ENCODE measurements around the gene ANKRD11.
"Not testable (repeated sequence)": the region's sequence is repeated elsewhere in the genome, so short reads cannot be mapped to it uniquely, and the experiment has no call there.

Gene ANKRD11

GRCh38 chr16:89311636-89312035 is 178.7 kb downstream of the ANKRD11 start:
- no peak for DNase-seq

- DNase-seq = no peak
Observed at GRCh38 chr16:89309438-89310122, 180.8 kb downstream of the ANKRD11 start.

- peak in 1 of 2 donors; percentile 36 for DNase-seq
Observed at GRCh38 chr16:89308391-89309333, 181.7 kb downstream of the ANKRD11 start.

GRCh38 chr16:89307421-89307805 is 182.9 kb downstream of the ANKRD11 start:
- DNase-seq = no peak

GRCh38 chr16:89306457-89307420 is 183.6 kb downstream of the ANKRD11 start:
- not testable (repeated sequence) for DNase-seq

GRCh38 chr16:89304941-89305705 is 185.2 kb downstream of the ANKRD11 start:
- DNase-seq = no peak

- DNase-seq = no peak
Observed at GRCh38 chr16:89304181-89304851, 186.0 kb downstream of the ANKRD11 start.

GRCh38 chr16:89303617-89304016 is 186.7 kb downstream of the ANKRD11 start:
- no peak for DNase-seq

- DNase-seq = no peak
Observed at GRCh38 chr16:89300976-89301360, 189.4 kb downstream of the ANKRD11 start.

- DNase-seq = no peak
Observed at GRCh38 chr16:89300311-89300975, 189.9 kb downstream of the ANKRD11 start.

GRCh38 chr16:89299357-89300111 is 190.8 kb downstream of the ANKRD11 start:
- not testable (repeated sequence) for DNase-seq

GRCh38 chr16:89298623-89299225 is 191.6 kb downstream of the ANKRD11 start:
- no peak for DNase-seq

GRCh38 chr16:89297910-89298545 is 192.3 kb downstream of the ANKRD11 start:
- DNase-seq = no peak

GRCh38 chr16:89297156-89297874 is 193.0 kb downstream of the ANKRD11 start:
- no peak for DNase-seq

GRCh38 chr16:89295915-89296314 is 194.4 kb downstream of the ANKRD11 start:
- DNase-seq = no peak

- DNase-seq = no peak
Observed at GRCh38 chr16:89295071-89295900, 195.1 kb downstream of the ANKRD11 start.

- no peak for DNase-seq
Observed at GRCh38 chr16:89294486-89294885, 195.9 kb downstream of the ANKRD11 start.
